ENCODE measurements around the gene HSPG2.

Gene HSPG2

GRCh38 chr1:21814981-21815582 is 122.0 kb downstream of the HSPG2 start:
- Histone ChIP-seq H3K4me1 (ENCODE audit: insufficient read depth, low read length, severe bottlenecking) (peaks cover 14% of the 10 kb centered on the region), H3K9me2 (ENCODE audit: low read depth, low read length) (no peaks in the 10 kb centered on the region), H3K79me2 (ENCODE audit: insufficient read depth, low read length) (no peaks in the 10 kb centered on the region), H4K20me1 (ENCODE audit: insufficient read depth, low read length) (no peaks in the 10 kb centered on the region), H3K27me3 (ENCODE audit: insufficient read depth, low read length) (no peaks in the 10 kb centered on the region; the same call in 1 of the 2 replicates), H3F3A (ENCODE audit: insufficient read depth, low read length) (no peaks in the 10 kb centered on the region), H3K9ac (ENCODE audit: low read length) (peak overlapping the region; percentile 38; the same call in 1 of the 2 replicates), H3K9me3 (ENCODE audit: low read length) (no peaks in the 10 kb centered on the region), H3K36me3 (ENCODE audit: insufficient read depth, low read length) (no peaks in the 10 kb centered on the region), H3K27ac (ENCODE audit: low read depth, low read length, poor library complexity, severe bottlenecking) (no peak overlapping the region), H3K4me2 (ENCODE audit: low read length) (peak overlapping the region; percentile 56), H3K4me3 (ENCODE audit: low read depth, low read length, poor library complexity, severe bottlenecking) (peak overlapping the region; percentile 52), H2AFZ (ENCODE audit: low read length) (0 out of 2 replicates have a peak overlapping the region, but pooled peaks have one; percentile 1)
- TF ChIP-seq CTCF (IDR thresholded peaks at IDR 0.05; ENCODE audit: low read length) (no peak), EZH2 (IDR thresholded peaks at IDR 0.05; ENCODE audit: borderline replicate concordance, low read length) (no peak)

GRCh38 chr1:21814241-21814918 is 122.7 kb downstream of the HSPG2 start:
- H3K27ac ChIP-seq (ENCODE audit: low read depth, low read length, poor library complexity, severe bottlenecking), result no peak overlapping the region
- H3F3A ChIP-seq (ENCODE audit: insufficient read depth, low read length), result no peaks in the 10 kb centered on the region
- H3K9ac ChIP-seq (ENCODE audit: low read length), result peak overlapping the region; percentile 38; the same call in 1 of the 2 replicates
- no peaks in the 10 kb centered on the region for H4K20me1 ChIP-seq (ENCODE audit: insufficient read depth, low read length)
- no peaks in the 10 kb centered on the region; the same call in 1 of the 2 replicates for H3K27me3 ChIP-seq (ENCODE audit: insufficient read depth, low read length)
- no peaks in the 10 kb centered on the region for H3K79me2 ChIP-seq (ENCODE audit: insufficient read depth, low read length)
- peak overlapping the region; percentile 56 for H3K4me2 ChIP-seq (ENCODE audit: low read length)
- H3K4me3 ChIP-seq (ENCODE audit: low read depth, low read length, poor library complexity, severe bottlenecking), result peak overlapping the region; percentile 52
- H3K36me3 ChIP-seq (ENCODE audit: insufficient read depth, low read length), result no peaks in the 10 kb centered on the region
- H3K9me3 ChIP-seq (ENCODE audit: low read length), result no peaks in the 10 kb centered on the region
- peaks cover 14% of the 10 kb centered on the region for H3K4me1 ChIP-seq (ENCODE audit: insufficient read depth, low read length, severe bottlenecking)
- TF ChIP-seq CTCF (IDR thresholded peaks at IDR 0.05; ENCODE audit: low read length), result peak; percentile 79
- TF ChIP-seq EZH2 (IDR thresholded peaks at IDR 0.05; ENCODE audit: borderline replicate concordance, low read length), result no peak
- H2AFZ ChIP-seq (ENCODE audit: low read length), result 0 out of 2 replicates have a peak overlapping the region, but pooled peaks have one; percentile 1
- no peaks in the 10 kb centered on the region for H3K9me2 ChIP-seq (ENCODE audit: low read depth, low read length)

- H2AFZ ChIP-seq (ENCODE audit: low read length), result no peak overlapping the region
Observed at GRCh38 chr1:21813542-21813941, 123.6 kb downstream of the HSPG2 start.

More at GRCh38 chr1:21813542-21813941, 123.6 kb downstream of the HSPG2 start:
- Histone ChIP-seq H3K4me3 (ENCODE audit: low read depth, low read length, poor library complexity, severe bottlenecking) (no peak overlapping the region), H3K9me3 (ENCODE audit: low read length) (no peaks in the 10 kb centered on the region), H3K4me1 (ENCODE audit: insufficient read depth, low read length, severe bottlenecking) (peaks cover 14% of the 10 kb centered on the region), H3K36me3 (ENCODE audit: insufficient read depth, low read length) (no peaks in the 10 kb centered on the region), H3K79me2 (ENCODE audit: insufficient read depth, low read length) (no peaks in the 10 kb centered on the region), H3K9ac (ENCODE audit: low read length) (no peak overlapping the region), H4K20me1 (ENCODE audit: insufficient read depth, low read length) (no peaks in the 10 kb centered on the region), H3K9me2 (ENCODE audit: low read depth, low read length) (no peaks in the 10 kb centered on the region), H3K27ac (ENCODE audit: low read depth, low read length, poor library complexity, severe bottlenecking) (no peak overlapping the region), H3K4me2 (ENCODE audit: low read length) (no peak overlapping the region), H3F3A (ENCODE audit: insufficient read depth, low read length) (no peaks in the 10 kb centered on the region), H3K27me3 (ENCODE audit: insufficient read depth, low read length) (no peaks in the 10 kb centered on the region; the same call in 1 of the 2 replicates)
- no peak for TF ChIP-seq CTCF (IDR thresholded peaks at IDR 0.05; ENCODE audit: low read length)
- no peak for TF ChIP-seq EZH2 (IDR thresholded peaks at IDR 0.05; ENCODE audit: borderline replicate concordance, low read length)

All from OCI-LY1 (cell line).